ENCODE results near the gene ZNF423.

GRCh38 chr16:49779979-49780378 is 75.9 kb downstream of the ZNF423 start:
- TF ChIP-seq CTCF (IDR thresholded peaks at IDR 0.05) = no peak
- TF ChIP-seq POLR2A (IDR thresholded peaks at IDR 0.05) = no peak

Data from lower leg skin (tissue), 3 donors.